Measurements from ENCODE around the gene ATRAID. TPM values are rescaled to one million over a fixed set of nuclear protein-coding genes. Genes with fewer than 3 reads are reported as not detected.
A peak's percentile ranks its signal among the peaks of the same experiment; 100 is the strongest.

The ATRAID gene
- total and polyA plus RNA-seq, 3 experiments from 2014 or later = 101 to 296 (median 106) TPM

DNA sequence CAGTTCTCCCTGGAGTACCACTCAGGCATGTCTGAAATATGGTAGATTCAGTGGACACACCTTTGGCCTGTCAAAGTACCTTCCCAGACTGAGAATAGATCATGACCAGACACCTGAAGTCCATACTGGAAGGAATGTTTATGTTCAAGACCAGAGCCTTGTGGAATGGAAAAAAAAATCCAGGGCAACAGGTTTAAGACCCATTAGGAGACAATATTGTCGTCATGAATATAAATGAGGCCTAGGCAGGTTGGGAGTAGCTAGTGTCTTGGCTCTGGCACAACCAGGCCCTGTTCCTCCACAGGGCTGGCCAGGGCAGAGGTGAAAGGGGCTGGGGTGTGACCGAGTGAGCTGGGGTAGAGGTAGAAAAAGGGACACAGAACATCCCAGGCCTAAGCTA, 13.2 kb upstream of the ATRAID start:
- POLR2A ChIA-PET = no interaction called here
- peak overlapping the region in 3 of 8 donors; percentile 38 to 68 (median 52) for H3K27ac Mint-ChIP-seq
- CTCF ChIA-PET = no interaction called here

DNA sequence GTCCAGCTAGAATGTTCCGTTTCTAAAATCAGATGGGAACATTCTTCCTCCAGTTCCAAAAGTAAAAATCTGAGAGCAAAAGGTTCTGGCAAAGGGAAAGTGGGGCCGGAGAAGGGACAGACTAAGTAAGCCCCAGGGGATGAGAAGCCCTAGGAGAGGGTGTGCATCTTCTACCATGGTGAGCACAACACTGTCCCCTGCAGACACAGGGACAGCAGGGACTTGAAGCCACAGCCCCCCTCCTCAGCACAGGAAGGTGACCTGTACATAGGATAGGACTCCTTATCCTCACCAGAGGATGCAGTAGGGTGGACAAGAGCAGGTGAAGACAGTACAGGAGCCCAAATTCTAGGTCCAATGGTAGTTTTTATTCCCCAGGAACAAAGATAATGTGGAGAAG, 12.6 kb upstream of the ATRAID start:
- Mint-ChIP-seq H3K36me3 (peaks cover 0 to 54% (median 7%) of the 10 kb centered on the region in 3 donors), H3K27ac (peak overlapping the region in 3 of 8 donors; percentile 23 to 89 (median 47)), H3K4me3 (no peak overlapping the region), H3K9me3 (no peaks in the 10 kb centered on the region), H3K27me3 (peaks cover 0 to 1% of the 10 kb centered on the region in 2 donors), H3K4me1 (no peaks in the 10 kb centered on the region)
- ChIA-PET CTCF (interaction anchor here (1.1 kb wide), 1 partner anchor 8 kb away, joined by 4 read pairs; no protein-coding TSS in a partner anchor), POLR2A (no interaction called here)
- H3K4me1 ChIP-seq (ENCODE audit: insufficient read depth, low read length) = no peaks in the 10 kb centered on the region
- H3K27me3 ChIP-seq (ENCODE audit: insufficient read depth, low read length, poor library complexity, severe bottlenecking) = no peaks in the 10 kb centered on the region
- H3K36me3 ChIP-seq (ENCODE audit: insufficient read depth, low read length) = peaks cover 16% of the 10 kb centered on the region
- H3K9me3 ChIP-seq (ENCODE audit: low read length) = no peaks in the 10 kb centered on the region
- no peak for DNase-seq
- H3K27ac ChIP-seq (ENCODE audit: low read depth, low read length) = no peak overlapping the region
- H3K4me3 ChIP-seq (ENCODE audit: low read length) = no peak overlapping the region

More for the DNA sequence above, 13.2 kb upstream of the ATRAID start:
- peaks cover 10% of the 10 kb centered on the region for H3K36me3 ChIP-seq (ENCODE audit: insufficient read depth, low read length)
- H3K9me3 ChIP-seq (ENCODE audit: low read length) = no peaks in the 10 kb centered on the region
- H3K36me3 Mint-ChIP-seq = peaks cover 0 to 48% (median 7%) of the 10 kb centered on the region in 3 donors
- no peaks in the 10 kb centered on the region for H3K9me3 Mint-ChIP-seq
- H3K27ac ChIP-seq (ENCODE audit: low read depth, low read length) = no peak overlapping the region
- H3K27me3 ChIP-seq (ENCODE audit: insufficient read depth, low read length, poor library complexity, severe bottlenecking) = no peaks in the 10 kb centered on the region
- no peaks in the 10 kb centered on the region for H3K4me1 Mint-ChIP-seq
- H3K27me3 Mint-ChIP-seq = peaks cover 0 to 1% of the 10 kb centered on the region in 2 donors
- no peaks in the 10 kb centered on the region for H3K4me1 ChIP-seq (ENCODE audit: insufficient read depth, low read length)
- H3K4me3 ChIP-seq (ENCODE audit: low read length) = no peak overlapping the region
- no peak for DNase-seq
- H3K4me3 Mint-ChIP-seq = no peak overlapping the region

DNA sequence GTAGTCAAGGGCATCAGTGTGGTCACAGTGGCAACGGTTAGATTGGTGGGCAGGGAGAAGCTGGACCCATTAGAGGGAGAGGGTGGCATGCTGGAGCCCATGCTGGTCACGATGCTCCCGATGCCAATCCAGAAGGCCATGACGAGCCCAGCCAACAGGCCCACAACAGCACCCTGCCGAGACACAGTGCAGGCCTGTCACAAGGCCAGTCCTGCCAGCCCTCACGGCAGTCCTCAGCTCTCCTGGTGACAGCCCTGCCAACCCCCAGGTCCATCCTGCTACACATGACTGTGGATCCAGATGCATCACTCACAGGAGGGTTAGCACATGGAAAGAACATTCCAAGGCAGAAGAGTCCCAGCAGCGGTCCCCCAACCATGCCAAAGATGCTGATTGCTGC, 10.2 kb upstream of the ATRAID start:
- Histone ChIP-seq H3K9me3 (ENCODE audit: low read length) (no peaks in the 10 kb centered on the region), H3K27ac (ENCODE audit: low read depth, low read length) (no peak overlapping the region), H3K4me1 (ENCODE audit: insufficient read depth, low read length) (no peaks in the 10 kb centered on the region), H3K36me3 (ENCODE audit: insufficient read depth, low read length) (peaks cover 24% of the 10 kb centered on the region), H3K27me3 (ENCODE audit: insufficient read depth, low read length, poor library complexity, severe bottlenecking) (no peaks in the 10 kb centered on the region), H3K4me3 (ENCODE audit: low read length) (no peak overlapping the region)
- no peak overlapping the region for H3K27ac Mint-ChIP-seq
- CTCF ChIA-PET = no interaction called here
- H3K4me1 Mint-ChIP-seq = peaks cover 0 to 8% (median 5%) of the 10 kb centered on the region in 3 donors
- peaks cover 0 to 79% (median 18%) of the 10 kb centered on the region in 3 donors for H3K36me3 Mint-ChIP-seq
- DNase-seq = no peak
- POLR2A ChIA-PET = no interaction called here
- H3K27me3 Mint-ChIP-seq = peaks cover 0 to 1% of the 10 kb centered on the region in 2 donors
- H3K4me3 Mint-ChIP-seq = peak overlapping the region in 1 of 7 donors; percentile 6
- no peaks in the 10 kb centered on the region for H3K9me3 Mint-ChIP-seq

DNA sequence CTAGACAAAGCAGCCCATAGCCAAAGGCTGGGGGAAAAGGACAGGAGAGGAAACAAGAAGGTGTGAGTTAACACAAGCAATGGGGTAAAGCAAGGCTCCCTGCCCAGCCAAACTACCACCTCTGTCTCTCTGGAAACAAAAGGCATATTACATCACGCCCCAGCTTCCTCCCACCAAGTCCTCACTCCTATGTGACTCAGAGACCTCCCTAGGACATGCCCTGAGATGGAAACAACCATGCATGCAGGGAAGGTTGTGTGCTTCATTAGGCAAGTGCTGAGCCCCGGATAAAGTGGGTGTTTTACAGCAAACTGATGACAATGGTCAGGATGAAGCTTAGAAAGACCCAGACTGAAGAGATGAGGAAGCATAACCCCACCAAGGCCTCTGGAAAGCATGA, 9.0 kb upstream of the ATRAID start:
- Mint-ChIP-seq H3K36me3 (peaks cover 5 to 90% (median 18%) of the 10 kb centered on the region in 3 donors), H3K4me3 (no peak overlapping the region), H3K27me3 (peaks cover 0 to 1% of the 10 kb centered on the region in 2 donors), H3K4me1 (peaks cover 0 to 8% (median 5%) of the 10 kb centered on the region in 3 donors), H3K9me3 (no peaks in the 10 kb centered on the region), H3K27ac (peak overlapping the region in 2 of 8 donors; percentile 24 to 34)
- no peaks in the 10 kb centered on the region for H3K27me3 ChIP-seq (ENCODE audit: insufficient read depth, low read length, poor library complexity, severe bottlenecking)
- H3K9me3 ChIP-seq (ENCODE audit: low read length) = no peaks in the 10 kb centered on the region
- ChIA-PET POLR2A (no interaction called here), CTCF (interaction anchor here (0.6 kb wide), 1 partner anchor 467 kb away, joined by 4 read pairs; no protein-coding TSS in a partner anchor)
- DNase-seq = no peak
- peaks cover 32% of the 10 kb centered on the region for H3K36me3 ChIP-seq (ENCODE audit: insufficient read depth, low read length)
- no peak overlapping the region for H3K4me3 ChIP-seq (ENCODE audit: low read length)
- H3K27ac ChIP-seq (ENCODE audit: low read depth, low read length) = no peak overlapping the region
- no peaks in the 10 kb centered on the region for H3K4me1 ChIP-seq (ENCODE audit: insufficient read depth, low read length)

DNA sequence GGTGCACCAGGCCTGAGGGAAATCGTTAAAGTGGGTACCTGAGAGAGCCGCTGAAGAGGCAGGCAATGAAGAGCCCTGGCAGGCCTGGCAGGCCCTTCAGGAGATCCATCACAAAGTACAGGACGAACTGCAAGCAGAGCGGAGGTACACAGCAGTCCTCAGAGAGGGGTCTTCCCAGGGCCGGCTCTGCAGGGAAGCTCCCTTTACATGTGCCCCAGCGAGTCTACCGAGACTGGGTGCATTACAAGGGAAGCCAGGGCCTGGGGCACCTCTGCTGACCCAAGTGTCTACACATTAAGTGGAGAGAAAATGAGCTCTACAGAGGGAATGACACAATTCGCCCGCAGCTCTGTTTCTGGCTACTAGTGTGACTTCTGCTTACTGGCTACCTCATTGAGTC, 8.1 kb upstream of the ATRAID start:
- Histone ChIP-seq H3K27me3 (ENCODE audit: insufficient read depth, low read length, poor library complexity, severe bottlenecking) (no peaks in the 10 kb centered on the region), H3K4me3 (ENCODE audit: low read length) (no peak overlapping the region), H3K4me1 (ENCODE audit: insufficient read depth, low read length) (no peaks in the 10 kb centered on the region), H3K27ac (ENCODE audit: low read depth, low read length) (no peak overlapping the region), H3K9me3 (ENCODE audit: low read length) (no peaks in the 10 kb centered on the region), H3K36me3 (ENCODE audit: insufficient read depth, low read length) (peaks cover 41% of the 10 kb centered on the region)
- H3K27me3 Mint-ChIP-seq = peaks cover 0 to 1% of the 10 kb centered on the region in 2 donors
- ChIA-PET POLR2A (no interaction called here), CTCF (no interaction called here)
- no peak overlapping the region for H3K4me3 Mint-ChIP-seq
- no peak for DNase-seq
- H3K36me3 Mint-ChIP-seq = peaks cover 5 to 98% (median 18%) of the 10 kb centered on the region in 3 donors
- no peak overlapping the region for H3K27ac Mint-ChIP-seq
- peaks cover 0 to 8% (median 5%) of the 10 kb centered on the region in 3 donors for H3K4me1 Mint-ChIP-seq
- H3K9me3 Mint-ChIP-seq = no peaks in the 10 kb centered on the region

DNA sequence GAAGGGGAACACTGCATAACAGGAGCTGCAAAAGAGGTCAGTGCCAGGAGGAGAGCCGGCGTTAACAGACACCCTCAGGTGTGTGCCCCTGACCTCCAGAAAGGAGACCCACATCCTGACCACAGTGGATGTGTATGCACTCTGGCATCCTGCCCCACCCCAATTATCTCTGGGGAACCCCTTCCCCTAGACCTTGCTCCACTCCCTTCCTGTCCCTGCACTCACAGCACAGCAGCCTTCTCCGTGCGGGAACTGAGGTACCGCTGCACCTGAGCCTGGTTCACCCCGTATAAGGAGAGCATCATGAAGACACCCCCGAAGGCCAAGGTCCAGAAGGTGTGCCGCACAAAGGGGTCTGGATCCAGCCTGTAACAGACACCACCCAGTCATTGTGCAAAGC, 7.3 kb upstream of the ATRAID start:
- H3K27ac Mint-ChIP-seq = peak overlapping the region in 4 of 8 donors; percentile 61 to 82 (median 72)

DNA sequence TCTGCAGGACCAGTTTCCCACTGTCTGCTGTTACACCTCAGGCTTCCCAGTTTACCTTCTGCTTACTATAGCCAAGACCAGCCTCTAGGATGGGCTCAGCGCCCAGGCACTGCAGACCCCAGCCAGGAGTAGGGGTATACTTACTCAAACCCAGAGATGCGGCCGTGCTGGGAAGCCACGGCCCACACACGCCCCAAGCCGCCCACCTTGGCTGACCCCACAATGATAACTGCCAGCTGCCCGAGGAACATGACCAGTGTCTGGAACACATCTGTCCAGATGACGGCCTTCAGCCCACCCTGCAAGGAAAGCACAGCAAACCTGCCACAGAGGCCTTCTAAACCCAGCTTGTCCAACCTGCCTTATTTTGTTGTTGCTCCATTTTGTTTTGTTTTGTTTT, 6.6 kb upstream of the ATRAID start:
- Histone ChIP-seq H3K9me3 (ENCODE audit: low read length) (no peaks in the 10 kb centered on the region), H3K4me3 (ENCODE audit: low read length) (no peak overlapping the region), H3K27ac (ENCODE audit: low read depth, low read length) (no peak overlapping the region), H3K4me1 (ENCODE audit: insufficient read depth, low read length) (no peaks in the 10 kb centered on the region), H3K36me3 (ENCODE audit: insufficient read depth, low read length) (peaks cover 43% of the 10 kb centered on the region), H3K27me3 (ENCODE audit: insufficient read depth, low read length, poor library complexity, severe bottlenecking) (no peaks in the 10 kb centered on the region)
- ChIA-PET POLR2A (no interaction called here), CTCF (no interaction called here)
- Mint-ChIP-seq H3K4me1 (peaks cover 11 to 19% (median 13%) of the 10 kb centered on the region in 3 donors), H3K27me3 (no peaks in the 10 kb centered on the region), H3K9me3 (no peaks in the 10 kb centered on the region), H3K4me3 (no peak overlapping the region), H3K36me3 (peaks cover 5 to 97% (median 18%) of the 10 kb centered on the region in 3 donors), H3K27ac (peak overlapping the region in 4 of 8 donors; percentile 10 to 82 (median 67))
- no peak for DNase-seq

More for the DNA sequence above, 7.3 kb upstream of the ATRAID start:
- Histone ChIP-seq H3K36me3 (ENCODE audit: insufficient read depth, low read length) (peaks cover 43% of the 10 kb centered on the region), H3K4me3 (ENCODE audit: low read length) (no peak overlapping the region), H3K9me3 (ENCODE audit: low read length) (no peaks in the 10 kb centered on the region), H3K4me1 (ENCODE audit: insufficient read depth, low read length) (no peaks in the 10 kb centered on the region), H3K27me3 (ENCODE audit: insufficient read depth, low read length, poor library complexity, severe bottlenecking) (no peaks in the 10 kb centered on the region), H3K27ac (ENCODE audit: low read depth, low read length) (no peak overlapping the region)
- H3K27me3 Mint-ChIP-seq = no peaks in the 10 kb centered on the region
- DNase-seq = no peak
- H3K4me1 Mint-ChIP-seq = peaks cover 5 to 13% (median 7%) of the 10 kb centered on the region in 3 donors
- H3K4me3 Mint-ChIP-seq = no peak overlapping the region
- ChIA-PET POLR2A (no interaction called here), CTCF (no interaction called here)
- no peaks in the 10 kb centered on the region for H3K9me3 Mint-ChIP-seq
- H3K36me3 Mint-ChIP-seq = peaks cover 5 to 97% (median 18%) of the 10 kb centered on the region in 3 donors

DNA sequence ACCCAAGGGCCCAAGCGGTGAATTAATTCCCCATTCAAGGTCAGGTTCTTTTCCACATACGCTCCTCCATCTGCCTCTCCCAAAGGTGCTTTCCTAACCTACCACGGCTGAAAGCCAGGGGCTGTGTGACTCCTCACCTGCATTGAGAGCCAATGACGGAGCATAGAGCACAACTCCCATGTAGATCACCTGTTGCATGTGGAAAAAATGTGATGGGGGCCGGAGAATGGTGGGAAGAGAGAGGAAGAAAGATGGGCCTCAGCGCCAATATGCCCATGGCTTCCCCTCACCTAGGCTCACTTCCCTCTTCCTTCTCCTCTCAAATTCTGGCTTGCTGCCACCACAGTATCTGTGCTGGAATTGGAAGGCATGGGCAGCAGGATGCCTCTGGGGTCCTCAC, 5.5 kb upstream of the ATRAID start:
- no peak for DNase-seq
- Histone ChIP-seq H3K4me3 (ENCODE audit: low read length) (no peak overlapping the region), H3K4me1 (ENCODE audit: insufficient read depth, low read length) (peaks cover 5% of the 10 kb centered on the region), H3K36me3 (ENCODE audit: insufficient read depth, low read length) (peaks cover 43% of the 10 kb centered on the region), H3K9me3 (ENCODE audit: low read length) (no peaks in the 10 kb centered on the region), H3K27me3 (ENCODE audit: insufficient read depth, low read length, poor library complexity, severe bottlenecking) (no peaks in the 10 kb centered on the region), H3K27ac (ENCODE audit: low read depth, low read length) (no peak overlapping the region)
- H3K27ac Mint-ChIP-seq = peak overlapping the region in 1 of 8 donors; percentile 71
- CTCF ChIA-PET = no interaction called here
- H3K4me3 Mint-ChIP-seq = peak overlapping the region in 1 of 7 donors; percentile 76
- no peaks in the 10 kb centered on the region for H3K27me3 Mint-ChIP-seq
- H3K4me1 Mint-ChIP-seq = peaks cover 16 to 23% (median 17%) of the 10 kb centered on the region in 3 donors
- H3K9me3 Mint-ChIP-seq = no peaks in the 10 kb centered on the region
- POLR2A ChIA-PET = interaction anchor here (0.5 kb wide), 1 partner anchor 243 kb away, joined by 3 read pairs; no protein-coding TSS in a partner anchor
- peaks cover 5 to 86% (median 18%) of the 10 kb centered on the region in 3 donors for H3K36me3 Mint-ChIP-seq
